Measurements from ENCODE around the gene ARHGAP25. TPM values are rescaled to one million over a fixed set of nuclear protein-coding genes. Genes with fewer than 3 reads are reported as not detected.

Gene ARHGAP25
- total and polyA plus RNA-seq, 2 donors (not counting 3 experiments of a cell fraction or from before 2014, with no cell fraction given) = 0.50 to 2.0 TPM

- peak overlapping the region; percentile 44 for H3K9ac ChIP-seq (replicated peaks; ENCODE audit: extremely low read depth, insufficient read depth, low read length)
- H2AFZ ChIP-seq (ENCODE audit: low read depth, low read length) = no peak overlapping the region
- peak overlapping the region; percentile 49 for H3K4me2 ChIP-seq (ENCODE audit: insufficient read depth, low read length)
- DNase-seq (ENCODE audit: low read depth, low spot score) (peak; percentile 84), FAIRE-seq (peak; percentile 93)
- ChIA-PET POLR2A (interaction anchor here (0.9 kb wide), 1 partner anchor 58 kb away, joined by 3 read pairs; no protein-coding TSS in a partner anchor), CTCF (interaction anchor here (0.8 to 3.4 kb wide), 11 partner anchors 10 to 140 kb away, joined by 3 to 21 read pairs (median 4); no protein-coding TSS in a partner anchor)
- TF ChIP-seq POLR2AphosphoS5 (IDR thresholded peaks at IDR 0.05; ENCODE audit: insufficient read depth, low read depth, low read length) (peak; percentile 83), POLR2A (IDR thresholded peaks at IDR 0.05; ENCODE audit: low read depth, low read length) (peak; percentile 45), MYC (IDR thresholded peaks at IDR 0.05; ENCODE audit: low read depth, low read length) (peak; percentile 9), JUN (IDR thresholded peaks at IDR 0.05; ENCODE audit: borderline replicate concordance, insufficient read depth, insufficient read length, low read depth) (peak; percentile 87), FOS (IDR thresholded peaks at IDR 0.05; ENCODE audit: borderline replicate concordance, insufficient read depth, low read length) (peak; percentile 87), GATA2 (IDR thresholded peaks at IDR 0.05; ENCODE audit: insufficient read depth, insufficient read length, low read depth, low read length) (peak; percentile 92), MAX (IDR thresholded peaks at IDR 0.05; ENCODE audit: insufficient read depth, insufficient read length) (no peak), CTCF (IDR thresholded peaks at IDR 0.05; ENCODE audit: extremely low read depth in 1 of 2, insufficient read depth in 1 of 2, low read depth in 1 of 2, low read length in 2 of 2) (no peak)
- H3K9me3 ChIP-seq (replicated peaks; ENCODE audit: control insufficient read depth, insufficient read depth, low read length) = no peaks in the 10 kb centered on the region
- H3K27ac ChIP-seq (ENCODE audit: insufficient read depth, low read depth, low read length) = peak overlapping the region; percentile 88
- H3K9me1 ChIP-seq (replicated peaks; ENCODE audit: control insufficient read depth, extremely low read depth, insufficient read depth, low read length) = no peaks in the 10 kb centered on the region
- H3K79me2 ChIP-seq (ENCODE audit: control insufficient read depth, insufficient read depth, low read length) = no peaks in the 10 kb centered on the region
- no TSS peak for BruUV-seq (replicated peaks)
- no peak overlapping the region for H3K4me3 ChIP-seq (replicated peaks in 1 of 3; ENCODE audit: insufficient read depth in 1 of 3, low read depth in 1 of 3, low read length in 3 of 3)
- H3K27me3 ChIP-seq (ENCODE audit: control insufficient read depth in 2 of 2, insufficient read depth in 2 of 2, low read length in 2 of 2) = no peaks in the 10 kb centered on the region
- H4K20me1 ChIP-seq (replicated peaks; ENCODE audit: control insufficient read depth, extremely low read depth, insufficient read depth, low read length) = no peaks in the 10 kb centered on the region
- peaks cover 24% of the 10 kb centered on the region for H3K4me1 ChIP-seq (ENCODE audit: control insufficient read depth, extremely low read depth, insufficient read depth, low read length)
- no peaks in the 10 kb centered on the region for H3K36me3 ChIP-seq (ENCODE audit: control insufficient read depth in 2 of 2, extremely low read depth in 1 of 2, insufficient read depth in 2 of 2, low read length in 2 of 2)
- dilution Hi-C loops (cut with MboI; ENCODE audit: extremely low pct_ligation_motif_present, low sequenced_read_pairs) = no loop called here
- intact Hi-C loops (cut with micrococcal nuclease) = loop anchor here (1.0 to 2.0 kb wide), 4 partner anchors 17 to 59 kb away; no protein-coding TSS in a partner anchor
These were observed 115.0 kb downstream of the ARHGAP25 start for GRCh38 chr2:68849579-68850030.

All from endothelial cell of umbilical vein (primary cell).